Medulla oblongata (tissue), 1 donor: ENCODE results near the gene ZNF674.
"Not testable (repeated sequence)": the region's sequence is repeated elsewhere in the genome, so short reads cannot be mapped to it uniquely, and the experiment has no call there.

Experiments
- DNase-seq: peaks from one replicate; pipeline ENCODE4 v3.0.0-alpha.2; 2015; ENCODE audit errors: extremely low spot score

Gene ZNF674

DNA sequence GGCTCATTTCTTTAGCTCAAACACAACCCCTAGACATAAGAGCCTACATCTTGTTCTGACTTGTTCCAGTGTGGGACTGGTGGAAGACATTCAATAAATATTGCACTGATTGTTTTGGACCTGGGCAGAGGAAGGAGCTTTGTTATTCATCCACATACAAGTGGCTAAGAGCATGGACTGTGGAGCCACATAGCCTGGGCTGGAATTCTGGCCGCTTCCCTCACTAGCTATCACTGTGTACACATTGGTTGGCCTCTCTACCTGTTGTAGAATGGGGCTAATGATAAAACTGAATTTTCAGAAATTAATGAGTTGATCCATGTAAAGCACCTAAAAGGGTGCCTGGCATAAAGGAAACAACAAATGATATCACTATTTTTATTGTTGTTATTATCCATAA, 80.0 kb downstream of the ZNF674 start:
- no peak for DNase-seq

DNA sequence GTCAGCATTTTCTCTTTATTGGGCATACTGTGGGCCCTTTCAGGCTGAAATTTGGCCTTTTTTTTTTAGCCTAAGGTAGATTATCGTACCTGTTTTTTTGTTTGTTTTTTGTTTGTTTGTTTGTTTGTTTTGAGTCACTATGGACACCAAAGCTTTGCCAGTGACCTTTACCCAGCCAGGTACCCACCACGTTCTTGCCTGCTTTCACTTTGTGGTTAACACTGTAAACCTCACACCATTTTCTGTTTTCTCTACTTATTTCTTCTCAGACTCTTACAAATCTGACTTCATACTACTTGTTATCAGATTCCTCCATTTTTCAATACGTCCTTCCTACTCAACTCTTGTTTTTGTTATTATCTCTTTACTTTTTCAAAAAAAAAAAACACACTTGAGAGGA, 81.5 kb downstream of the ZNF674 start:
- DNase-seq = no peak

DNA sequence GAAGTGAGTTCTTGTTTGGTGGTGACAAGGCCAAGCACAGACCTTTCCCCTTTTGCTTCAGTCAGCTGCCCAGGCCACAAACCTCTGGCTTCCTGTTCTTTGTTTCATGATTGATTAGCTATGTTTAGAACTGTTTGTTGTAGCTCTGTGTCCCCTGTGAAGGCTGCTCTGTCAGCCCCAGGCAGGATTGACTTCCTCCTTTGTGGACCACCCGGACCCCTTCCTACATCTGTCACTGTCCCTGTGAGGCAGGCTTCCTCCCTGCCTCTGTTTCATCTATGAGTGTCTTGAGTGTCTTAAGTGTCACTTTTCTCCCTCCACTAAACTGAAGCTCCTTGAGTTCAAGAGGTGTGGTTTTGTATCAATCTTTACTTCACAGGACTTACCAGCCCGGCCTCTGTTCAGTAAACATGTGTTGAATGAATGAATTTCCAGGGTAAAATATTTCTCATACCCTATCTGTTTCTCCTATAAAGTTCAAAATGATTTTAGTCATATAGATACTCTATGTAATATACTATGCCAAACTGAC, 83.5 kb downstream of the ZNF674 start:
- DNase-seq = peak; percentile 8

DNA sequence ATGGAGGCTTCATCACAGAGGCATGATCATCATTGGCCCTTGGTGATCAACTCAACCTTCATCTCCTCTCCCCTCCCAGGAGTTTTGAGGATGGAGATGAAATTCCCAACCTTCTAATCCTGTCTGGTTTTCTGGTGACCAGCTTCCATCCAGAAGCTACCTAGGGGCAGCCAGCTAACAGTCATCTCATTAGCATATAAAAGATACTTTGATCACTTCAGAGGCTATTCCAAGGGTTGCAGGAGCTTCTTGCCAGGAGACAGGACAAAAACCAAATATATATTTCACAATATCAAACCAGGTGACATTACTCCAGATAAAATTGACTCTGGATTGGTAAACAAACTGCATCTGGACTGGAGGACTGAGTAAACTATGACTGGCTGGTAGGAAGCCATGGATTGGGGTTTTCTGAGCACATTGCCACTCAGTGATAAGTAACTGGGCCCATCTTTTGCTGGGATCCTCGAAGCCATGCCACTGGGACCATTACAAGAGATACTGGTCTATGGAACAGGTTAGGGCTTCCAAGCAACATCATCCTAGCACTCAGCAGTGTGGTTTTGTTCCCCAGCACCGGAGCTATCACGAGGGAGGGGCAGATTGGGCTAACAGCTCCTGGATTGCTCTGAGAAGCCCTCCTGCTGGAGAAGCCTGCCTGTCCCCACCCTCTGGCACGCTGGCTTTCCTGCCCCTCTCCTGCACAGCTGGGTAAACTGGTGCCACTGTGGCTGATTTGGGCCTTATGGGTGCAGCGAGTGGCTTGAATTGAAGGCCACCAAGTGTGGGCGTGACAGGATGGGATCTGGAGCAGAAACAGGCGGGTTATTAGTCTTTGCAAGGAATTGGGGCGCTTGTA, 84.2 kb downstream of the ZNF674 start:
- not testable (repeated sequence) for DNase-seq

DNA sequence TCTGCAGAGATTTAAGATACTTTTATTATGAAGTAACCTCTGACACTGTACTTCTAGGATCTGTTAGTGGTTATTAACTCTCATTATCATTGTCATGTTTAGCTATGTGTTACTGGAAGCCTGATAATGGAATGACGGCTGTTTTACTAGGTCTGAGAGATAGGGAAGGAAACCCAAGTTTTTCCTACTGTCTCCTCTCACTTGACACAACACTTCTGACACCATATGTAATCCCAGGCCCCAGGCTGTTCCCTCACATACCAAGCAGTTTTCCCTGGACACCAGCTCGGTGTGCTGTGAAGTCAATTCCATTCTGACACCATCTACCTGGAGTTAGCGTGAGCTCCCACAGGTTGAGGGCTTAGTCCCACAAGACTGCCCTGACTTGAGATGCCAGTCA, 85.6 kb downstream of the ZNF674 start:
- no peak for DNase-seq

DNA sequence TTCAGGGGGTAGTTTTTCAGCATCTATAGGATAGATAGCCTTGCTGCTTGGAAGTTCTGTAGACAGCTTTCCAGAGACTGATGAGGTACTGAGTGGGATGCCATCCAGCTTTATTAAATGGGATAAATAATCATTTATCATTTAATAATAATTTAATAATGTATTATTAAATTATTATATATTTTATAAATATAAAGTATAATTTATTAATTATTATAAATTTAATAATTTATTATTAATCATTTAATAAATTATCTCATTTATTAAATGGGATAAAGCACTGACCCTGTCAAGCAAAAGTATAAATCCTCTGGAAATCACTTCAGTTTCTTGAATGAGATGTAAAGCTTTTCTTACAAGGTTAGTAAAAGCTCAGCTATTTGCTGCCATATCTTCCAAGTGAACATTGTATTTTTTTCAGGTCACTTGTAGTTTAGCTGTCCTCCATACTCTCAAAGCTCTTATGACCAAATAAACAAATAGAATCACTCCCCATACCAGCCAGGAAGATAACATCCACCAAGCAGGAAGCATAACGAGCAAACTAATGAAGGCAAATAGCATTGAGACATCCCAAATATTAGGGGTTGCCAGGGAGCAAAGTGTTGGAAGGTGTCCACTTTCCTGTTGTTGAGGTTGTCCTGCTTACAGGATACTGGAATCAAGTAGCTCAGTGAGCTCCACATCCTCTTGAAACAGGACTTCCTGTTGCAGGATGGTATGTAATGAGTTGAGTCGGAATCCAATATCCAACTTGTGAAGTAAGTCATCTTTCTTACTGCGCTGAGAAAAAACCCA, 88.9 kb downstream of the ZNF674 start:
- no peak for DNase-seq
